GM12878 (cell line): ENCODE data around the gene PRSS36. TPM values are rescaled to one million over a fixed set of nuclear protein-coding genes. Genes with fewer than 3 reads are reported as not detected.
"Not testable (repeated sequence)": the region's sequence is repeated elsewhere in the genome, so short reads cannot be mapped to it uniquely, and the experiment has no call there.

Experiments used
- ATAC-seq: fragments of 200-7000 bp; cut with Tn5 transposase; 3 replicates; pipeline ENCODE4 v1.9.1; 2020; ENCODE audit warnings: mild to moderate bottlenecking, moderate library complexity
- BruUV-seq: library from RNA; stranded (reverse); fragments of 400-500 nt; replicated peaks from 2 replicates; lab custom pipeline; 2021; lab: Mats Ljungman, UMichigan
- CTCF ChIA-PET: fragments of 300-600 bp; sonication (Branson Sonifier 250); formaldehyde crosslinking; extraction: SDS; loops from one replicate; lab custom pipeline; 2021; ENCODE audit warnings: inconsistent platforms; lab: Yijun Ruan, JAX
- POLR2A ChIA-PET: fragments of 350-600 bp; formaldehyde crosslinking; extraction: SDS; loops from one replicate; lab custom pipeline; 2021; ENCODE audit warnings: inconsistent platforms; lab: Charles Lee
- RAD21 ChIA-PET: fragments of 300-600 bp; sonication (Branson Sonifier 250); formaldehyde crosslinking; loops from one replicate; lab custom pipeline; 2023; ENCODE audit warnings: antibody characterized with exemption; ENCODE audit not compliant: unreplicated experiment; lab: Charles Lee
- SMC1A ChIA-PET: fragments of 300-600 bp; sonication (Branson Sonifier 250); formaldehyde crosslinking; loops from one replicate; lab custom pipeline; 2023; ENCODE audit not compliant: unreplicated experiment, uncharacterized antibody; lab: Charles Lee
- DNase-seq: peaks from one replicate; pipeline ENCODE4 v3.0.0-alpha.2; 2011; ENCODE audit warnings: low read depth, low spot score
- FAIRE-seq: peaks from 3 replicates; lab custom pipeline; 2011; peaks lifted over from hg19 to GRCh38; lab: Jason Lieb, UNC
- H2AFZ ChIP-seq: 2 replicates; pipeline ENCODE4 v1.6.0; 2011; ENCODE audit warnings: low read depth, low read length, control low read depth; ENCODE audit not compliant: control insufficient read depth
- H3K27ac ChIP-seq: 2 replicates; pipeline ENCODE4 v1.5.1; 2011; ENCODE audit warnings: control low read depth; ENCODE audit not compliant: control insufficient read depth, insufficient read depth
- H3K27me3 ChIP-seq, 2 experiments: replicated peaks in 1 of 2; 2 replicates each; pipeline versions ENCODE4 v1.6.0 to v1.6.1; 2011; ENCODE audit warnings: low read length in 1 of 2; ENCODE audit not compliant: control insufficient read depth in 2 of 2, insufficient read depth in 2 of 2
- H3K36me3 ChIP-seq, 2 experiments: 2 replicates each; pipeline ENCODE4 v1.5.1; 2011; ENCODE audit warnings: low read length in 1 of 2; ENCODE audit not compliant: control insufficient read depth in 2 of 2, insufficient read depth in 2 of 2
- H3K4me1 ChIP-seq: 2 replicates; pipeline ENCODE4 v1.6.1; 2011; ENCODE audit warnings: mild to moderate bottlenecking, low read length, moderate library complexity, mixed read lengths; ENCODE audit not compliant: control insufficient read depth, insufficient read depth
- H3K4me2 ChIP-seq: 2 replicates; pipeline ENCODE4 v1.6.0; 2011; ENCODE audit warnings: control low read depth; ENCODE audit not compliant: control insufficient read depth, insufficient read depth
- H3K4me3 ChIP-seq: fragments of 200-600 bp; sonication (generic); 2 replicates; pipeline ENCODE4 v1.5.1; 2016
- H3K79me2 ChIP-seq: 2 replicates; pipeline ENCODE4 v1.6.0; 2011; ENCODE audit warnings: low read length; ENCODE audit not compliant: control insufficient read depth, insufficient read depth
- H3K9ac ChIP-seq: 2 replicates; pipeline ENCODE4 v1.8.0; 2011; ENCODE audit warnings: low read length, control low read depth, mixed read lengths; ENCODE audit not compliant: control insufficient read depth, insufficient read depth
- H3K9me3 ChIP-seq: replicated peaks from 3 replicates; pipeline ENCODE4 v1.5.1; 2011; ENCODE audit warnings: mild to moderate bottlenecking, low read length; ENCODE audit not compliant: control insufficient read depth, insufficient read depth
- H4K20me1 ChIP-seq: 2 replicates; pipeline ENCODE4 v1.6.0; 2011; ENCODE audit not compliant: control insufficient read depth, insufficient read depth
- JUNB ChIP-seq: IDR thresholded peaks from 2 replicates; pipeline ENCODE4 v1.6.1; 2016; ENCODE audit warnings: antibody characterized with exemption, mild to moderate bottlenecking
- WGBS: methylation state at CpG from one replicate; pipeline ENCODE4 v1.1.6; 2016; ENCODE audit warnings: low lambda C conversion rate; ENCODE audit not compliant: insufficient replicate concordance, insufficient coverage; ENCODE audit errors: missing lambda C conversion rate; 5-methylcytosine and 5-hydroxymethylcytosine counted together
- in situ Hi-C: fragments of 300-500 bp; cut with MboI; formaldehyde crosslinking; loops from 9 replicates; pipeline ENCODE4 v1.14.3; 2018; ENCODE audit warnings: mixed read lengths
- intact Hi-C: fragments of 100-400 bp; cut with micrococcal nuclease; formaldehyde crosslinking; loops from one replicate; pipeline ENCODE4 v1.14.2; 2022; ENCODE audit not compliant: unreplicated experiment
- polyA plus RNA-seq, 11 experiments: library from polyadenylated mRNA; depleted of rRNA in 4 of 11; unstranded in 6 of 11; stranded (reverse) in 5 of 11; fragments of >200 nt; fragmentation: Nextera tagmentation in 4 of 11; fragmentation: Illumina TruSeq in 1 of 11; extraction: Ambion mirVana in 4 of 11; extraction: Trizol in 1 of 11; gene quantifications; 1 replicate in 1 of 11; 2 replicates in 10 of 11; pipeline versions ENCODE4 v1.2.1 to v1.2.3, GENCODE V29; 2011 to 2016; ENCODE audit warnings: inconsistent platforms in 2 of 11, missing spikeins in 2 of 11, low read depth in 1 of 11
- total RNA-seq, 4 experiments: library from RNA; depleted of rRNA in 3 of 4; stranded (reverse); fragments of >200 nt in 3 of 4; fragmentation: Illumina TruSeq in 1 of 4; extraction: Trizol in 1 of 4; gene quantifications; 2 replicates each; pipeline versions ENCODE4 v1.2.1 to v1.2.3, GENCODE V29; 2013 to 2021

The PRSS36 gene
- total and polyA plus RNA-seq, 10 of the 15 experiments (the other 5 are each of a cell fraction or from before 2014, with no cell fraction given): 0.11 to 1.1 (median 0.17) TPM; not detected in 3

DNA sequence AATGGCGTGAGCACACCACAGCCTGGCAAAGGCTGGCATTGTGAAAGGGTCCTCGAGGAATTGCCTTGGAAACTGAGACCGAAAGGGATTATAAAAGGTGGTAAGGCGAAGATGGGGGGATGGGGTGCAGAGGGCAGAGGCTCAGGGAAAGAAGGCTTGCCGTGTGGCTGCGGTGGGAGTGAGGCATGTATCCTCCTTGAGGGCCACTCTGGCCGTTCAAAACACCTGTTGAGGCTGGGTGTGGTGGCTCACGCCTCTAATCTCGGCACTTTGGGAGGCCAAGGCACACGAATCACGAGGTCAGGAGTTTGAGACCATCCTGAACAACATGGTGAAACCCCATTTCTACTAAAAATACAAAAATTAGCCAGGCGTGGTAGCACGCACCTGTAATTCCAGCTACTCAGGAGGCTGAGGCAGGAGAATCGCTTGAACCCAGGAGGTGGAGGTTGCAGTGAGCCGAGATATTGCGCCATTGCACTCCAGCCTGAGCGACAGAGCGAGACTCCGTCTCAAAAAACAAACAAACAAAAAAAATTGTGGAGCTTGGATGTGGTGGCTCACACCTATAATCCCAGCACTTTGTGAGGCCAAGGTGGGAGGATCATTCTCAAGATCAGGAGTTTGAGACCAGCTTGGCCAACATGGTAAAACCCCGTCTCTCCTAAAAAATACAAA lies 12.9 kb downstream of the PRSS36 start:
- BruUV-seq, H3K9ac ChIP-seq, H2AFZ ChIP-seq, H3K27ac ChIP-seq, FAIRE-seq, H4K20me1 ChIP-seq, H3K9me3 ChIP-seq, H3K4me3 ChIP-seq, RAD21 ChIA-PET, H3K4me2 ChIP-seq, H3K36me3 ChIP-seq, intact Hi-C loops, H3K79me2 ChIP-seq, in situ Hi-C loops, DNase-seq, H3K27me3 ChIP-seq, ATAC-seq, H3K4me1 ChIP-seq: not testable (repeated sequence)
- SMC1A ChIA-PET: interaction anchor here (0.9 to 1.0 kb wide), 2 partner anchors 16 to 63 kb away, joined by 3 read pairs; partner anchors contain the start of genes ZNF646 and ZNF668
- POLR2A ChIA-PET: interaction anchor here (0.6 kb wide), 1 partner anchor 306 kb away, joined by 3 read pairs; the partner anchor contains the start of gene ZNF843
- CTCF ChIA-PET: interaction anchor here (0.7 kb wide), 1 partner anchor 245 kb away, joined by 3 read pairs; no protein-coding TSS in a partner anchor
- WGBS: 51% methylated on average over 20 of the region's 20 CpGs

DNA sequence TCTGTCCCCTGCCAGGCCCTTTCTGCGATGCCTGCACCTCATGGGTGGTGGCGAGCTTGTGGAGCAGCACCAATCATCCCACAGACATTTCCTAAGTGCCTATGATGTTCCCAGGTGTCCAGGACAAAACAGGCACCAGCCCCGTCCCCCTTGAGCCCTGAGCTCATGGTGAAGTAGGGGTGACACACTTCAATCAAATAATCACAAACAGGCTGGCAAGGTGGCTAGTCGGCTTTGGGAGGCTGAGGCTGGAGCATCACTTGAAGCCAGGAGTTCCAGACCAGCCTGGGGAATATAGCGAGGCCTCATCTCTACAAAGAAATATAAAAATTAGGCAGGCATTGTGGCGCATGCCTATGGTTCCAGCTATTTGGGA lies 13.6 kb downstream of the PRSS36 start:
- Histone ChIP-seq H3K36me3 (no peaks in the 10 kb centered on the region), H3K4me3 (no peak overlapping the region), H3K4me2 (no peak overlapping the region), H3K79me2 (no peaks in the 10 kb centered on the region), H3K27ac (no peak overlapping the region), H3K4me1 (no peaks in the 10 kb centered on the region; the same call in 1 of the 2 replicates), H2AFZ (no peak overlapping the region), H4K20me1 (no peaks in the 10 kb centered on the region), H3K9me3 (no peaks in the 10 kb centered on the region), H3K9ac (no peak overlapping the region), H3K27me3 (no peaks in the 10 kb centered on the region)
- intact Hi-C loops: no loop called here
- POLR2A ChIA-PET: interaction anchor here (0.6 kb wide), 1 partner anchor 43 kb away, joined by 3 read pairs; the partner anchor contains the start of gene FUS
- 40% methylated on average over 6 of the region's 6 CpGs for WGBS
- CTCF ChIA-PET: interaction anchor here (0.7 kb wide), 1 partner anchor 246 kb away, joined by 3 read pairs; no protein-coding TSS in a partner anchor
- ATAC-seq: no peak
- no peak for DNase-seq
- no peak for TF ChIP-seq JUNB
- RAD21 ChIA-PET: no interaction called here
- no peak for FAIRE-seq
- BruUV-seq: no TSS peak
- SMC1A ChIA-PET: interaction anchor here (0.9 to 1.0 kb wide), 2 partner anchors 16 to 62 kb away, joined by 3 read pairs; partner anchors contain the start of genes ZNF646 and ZNF668
- in situ Hi-C loops: no loop called here
